ENCODE results near the gene PC.
"Not testable (repeated sequence)": the region's sequence is repeated elsewhere in the genome, so short reads cannot be mapped to it uniquely, and the experiment has no call there.

The PC gene

GRCh38 chr11:66840317-66841091 is 117.7 kb downstream of the PC start:
- FAIRE-seq, result no peak

- no peak for FAIRE-seq
Measured at GRCh38 chr11:66835768-66836405, 122.3 kb downstream of the PC start.

- FAIRE-seq, result no peak
Measured at GRCh38 chr11:66834943-66835342, 123.2 kb downstream of the PC start.

- no peak for FAIRE-seq
Measured at GRCh38 chr11:66834539-66834845, 123.7 kb downstream of the PC start.

GRCh38 chr11:66824573-66824972 is 133.6 kb downstream of the PC start:
- not testable (repeated sequence) for FAIRE-seq

- FAIRE-seq, result no peak
Measured at GRCh38 chr11:66823700-66824099, 134.5 kb downstream of the PC start.

GRCh38 chr11:66820901-66821300 is 137.3 kb downstream of the PC start:
- no peak for FAIRE-seq

GRCh38 chr11:66820381-66820780 is 137.8 kb downstream of the PC start:
- FAIRE-seq, result no peak

GRCh38 chr11:66818231-66818955 is 139.8 kb downstream of the PC start:
- FAIRE-seq, result no peak

- FAIRE-seq, result no peak
Measured at GRCh38 chr11:66815646-66816045, 142.5 kb downstream of the PC start.

- FAIRE-seq, result no peak
Measured at GRCh38 chr11:66814678-66815077, 143.5 kb downstream of the PC start.

GRCh38 chr11:66810576-66811185 is 147.5 kb downstream of the PC start:
- FAIRE-seq, result no peak

- no peak for FAIRE-seq
Measured at GRCh38 chr11:66809592-66809991, 148.6 kb downstream of the PC start.

GRCh38 chr11:66800720-66801428 is 157.3 kb downstream of the PC start:
- no peak for FAIRE-seq

GRCh38 chr11:66799815-66800214 is 158.4 kb downstream of the PC start:
- not testable (repeated sequence) for FAIRE-seq

Measured in TTC549 (cell line).